Mucosa of descending colon (tissue), 3 donors: ENCODE data around the gene SNTG2. TPM values are rescaled to one million over a fixed set of nuclear protein-coding genes. Genes with fewer than 3 reads are reported as not detected.
"Not testable (repeated sequence)": the region's sequence is repeated elsewhere in the genome, so short reads cannot be mapped to it uniquely, and the experiment has no call there.

Experiments used
- ATAC-seq: fragments of 200-7000 bp; cut with Tn5 transposase; one replicate; pipeline ENCODE4 v1.9.1; 2020; ENCODE audit warnings: mild to moderate bottlenecking, moderate library complexity
- DNase-seq, 3 donors: peaks; one replicate each; pipeline ENCODE4 v3.0.0-alpha.2; 2020
- H3K36me3 ChIP-seq: fragments of 200-600 bp; one replicate; pipeline ENCODE4 v1.8.0; 2021; ENCODE audit warnings: low read depth, mild to moderate bottlenecking
- H3K4me1 ChIP-seq: fragments of 200-600 bp; one replicate; pipeline ENCODE4 v1.8.0; 2021; ENCODE audit warnings: low read depth, mild to moderate bottlenecking
- H3K4me3 ChIP-seq: fragments of 200-600 bp; one replicate; pipeline ENCODE4 v1.8.0; 2021; ENCODE audit warnings: mild to moderate bottlenecking
- H3K9me3 ChIP-seq: fragments of 200-600 bp; one replicate; pipeline ENCODE4 v1.8.0; 2021; ENCODE audit warnings: mild to moderate bottlenecking
- intact Hi-C, 2 donors: fragments of 100-400 bp; cut with DNase I in 1 of 2; cut with micrococcal nuclease in 1 of 2; formaldehyde crosslinking; loops; one replicate each; pipeline versions ENCODE4 v1.11.0 to v1.11.1; 2022; cut with DNase I, micrococcal nuclease
- total RNA-seq, 3 donors: library from RNA; stranded (reverse); fragmentation: NEBNext Ultra II Directional in 2 of 3; extraction: Animal tissue kit (Norgen Biotek cat#: 25700) in 2 of 3; gene quantifications; one replicate each; pipeline versions ENCODE4 v1.2.1 to v1.2.4, GENCODE V29; 2021 to 2023
- TF ChIP-seq, protein P1 (sequence below): fragments of 200-600 bp; IDR thresholded peaks from one replicate; pipeline ENCODE4 v1.8.0; 2022; ENCODE audit warnings: antibody characterized with exemption, mild to moderate bottlenecking
- donor health status: DM: no; HTN: no; CAD: no; lungs with moderate emphysema.
- donor health status: DM: no; HTN: no; CAD: no.
- donor health status: DM: no; HTN: yes; CAD: no.

SNTG2 gene
- total RNA-seq, 3 donors from 2014 or later, result 0.38 to 3.0 (median 2.8) TPM

DNA sequence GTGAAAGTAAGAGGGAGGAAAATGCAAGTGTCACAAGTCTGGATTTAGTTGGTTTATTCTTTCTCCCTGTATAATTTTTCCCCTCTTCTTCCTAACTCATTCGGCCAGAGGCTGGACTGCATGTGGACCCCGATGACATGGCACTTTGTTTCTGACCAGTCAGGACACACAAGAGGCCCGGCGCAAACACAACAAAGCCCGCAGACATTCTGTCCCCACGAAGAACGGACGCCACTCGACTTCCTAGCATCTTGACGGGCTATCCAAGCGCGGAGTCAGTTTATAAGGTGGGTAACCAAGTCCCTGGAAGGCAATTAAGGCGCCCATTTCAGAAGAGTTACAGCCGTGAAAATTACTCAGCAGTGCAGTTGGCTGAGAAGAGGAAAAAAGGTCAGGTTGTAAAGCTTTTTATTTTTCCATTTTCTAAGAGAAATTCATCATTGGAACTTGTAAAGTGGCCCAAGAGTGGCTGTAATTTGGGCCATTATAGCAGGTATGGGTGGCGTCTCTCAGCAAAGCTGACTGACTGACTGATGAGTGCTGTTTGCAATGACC is 462.6 kb downstream of the SNTG2 start, which contains the start of gene TPO:
Gene TPO (plus strand): TSS at position 308 of the 555 bp plus-strand sequence. CDS start 946 bp downstream, outside the sequence.
- Histone ChIP-seq H3K4me3 (no peak within 1 kb of the TSS), H3K9me3 (no peaks in the 10 kb centered on the region), H3K4me1 (no peaks in the 10 kb centered on the region), H3K36me3 (no peaks in the 10 kb centered on the region)
- intact Hi-C loops, result no loop called here
- DNase-seq (no peak), ATAC-seq (no peak)
- TF ChIP-seq, protein P1, sequence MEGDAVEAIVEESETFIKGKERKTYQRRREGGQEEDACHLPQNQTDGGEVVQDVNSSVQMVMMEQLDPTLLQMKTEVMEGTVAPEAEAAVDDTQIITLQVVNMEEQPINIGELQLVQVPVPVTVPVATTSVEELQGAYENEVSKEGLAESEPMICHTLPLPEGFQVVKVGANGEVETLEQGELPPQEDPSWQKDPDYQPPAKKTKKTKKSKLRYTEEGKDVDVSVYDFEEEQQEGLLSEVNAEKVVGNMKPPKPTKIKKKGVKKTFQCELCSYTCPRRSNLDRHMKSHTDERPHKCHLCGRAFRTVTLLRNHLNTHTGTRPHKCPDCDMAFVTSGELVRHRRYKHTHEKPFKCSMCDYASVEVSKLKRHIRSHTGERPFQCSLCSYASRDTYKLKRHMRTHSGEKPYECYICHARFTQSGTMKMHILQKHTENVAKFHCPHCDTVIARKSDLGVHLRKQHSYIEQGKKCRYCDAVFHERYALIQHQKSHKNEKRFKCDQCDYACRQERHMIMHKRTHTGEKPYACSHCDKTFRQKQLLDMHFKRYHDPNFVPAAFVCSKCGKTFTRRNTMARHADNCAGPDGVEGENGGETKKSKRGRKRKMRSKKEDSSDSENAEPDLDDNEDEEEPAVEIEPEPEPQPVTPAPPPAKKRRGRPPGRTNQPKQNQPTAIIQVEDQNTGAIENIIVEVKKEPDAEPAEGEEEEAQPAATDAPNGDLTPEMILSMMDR, result no peak

- H3K36me3 ChIP-seq, result no peaks in the 10 kb centered on the region
- H3K9me3 ChIP-seq, result no peaks in the 10 kb centered on the region
- no peaks in the 10 kb centered on the region for H3K4me1 ChIP-seq
- no peak for DNase-seq
- ATAC-seq, result no peak
- TF ChIP-seq, protein P1, result no peak
- intact Hi-C loops, result no loop called here
- H3K4me3 ChIP-seq, result no peak overlapping the region
Measured at GRCh38 chr2:1414121-1414520, 463.5 kb downstream of the SNTG2 start.

- H3K36me3 ChIP-seq, DNase-seq, H3K4me3 ChIP-seq, H3K4me1 ChIP-seq, ATAC-seq, H3K9me3 ChIP-seq, intact Hi-C loops: not testable (repeated sequence)
Measured at GRCh38 chr2:1414901-1415300, 464.3 kb downstream of the SNTG2 start.

- TF ChIP-seq, protein P1, result no peak
Measured at GRCh38 chr2:1415501-1415900, 464.9 kb downstream of the SNTG2 start.

More at GRCh38 chr2:1415501-1415900, 464.9 kb downstream of the SNTG2 start:
- Histone ChIP-seq H3K4me1 (no peaks in the 10 kb centered on the region), H3K4me3 (no peak overlapping the region), H3K36me3 (no peaks in the 10 kb centered on the region), H3K9me3 (no peaks in the 10 kb centered on the region)
- no peak for ATAC-seq
- DNase-seq, result no peak
- intact Hi-C loops, result no loop called here
